Midbrain (tissue), 1 donor: ENCODE results near the gene CLEC18C.
"Not testable (repeated sequence)": the region's sequence is repeated elsewhere in the genome, so short reads cannot be mapped to it uniquely, and the experiment has no call there.

Experiments
- DNase-seq: peaks from one replicate; lab custom pipeline; 2025; lab: John Stamatoyannopoulos, UW

Gene CLEC18C

DNA sequence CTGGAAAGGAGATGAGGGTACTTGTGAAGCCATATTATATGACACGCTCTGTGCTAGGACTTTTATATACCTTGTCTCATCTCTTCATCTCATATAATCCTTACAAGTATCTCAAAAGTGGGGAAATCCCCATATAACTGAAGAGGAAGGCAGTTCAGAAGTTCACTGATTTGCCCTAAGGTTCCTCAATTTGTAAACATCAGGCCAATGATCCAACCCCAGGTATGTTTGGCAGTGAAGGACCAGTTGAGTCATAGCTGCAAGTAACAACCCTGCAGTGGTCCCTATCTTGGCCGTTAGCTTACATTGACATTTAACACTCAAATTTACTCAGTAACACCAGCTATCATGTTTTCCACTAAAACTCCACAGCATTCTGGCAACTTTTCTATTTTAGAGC, 45.0 kb downstream of the CLEC18C start:
- DNase-seq: not testable (repeated sequence)

DNA sequence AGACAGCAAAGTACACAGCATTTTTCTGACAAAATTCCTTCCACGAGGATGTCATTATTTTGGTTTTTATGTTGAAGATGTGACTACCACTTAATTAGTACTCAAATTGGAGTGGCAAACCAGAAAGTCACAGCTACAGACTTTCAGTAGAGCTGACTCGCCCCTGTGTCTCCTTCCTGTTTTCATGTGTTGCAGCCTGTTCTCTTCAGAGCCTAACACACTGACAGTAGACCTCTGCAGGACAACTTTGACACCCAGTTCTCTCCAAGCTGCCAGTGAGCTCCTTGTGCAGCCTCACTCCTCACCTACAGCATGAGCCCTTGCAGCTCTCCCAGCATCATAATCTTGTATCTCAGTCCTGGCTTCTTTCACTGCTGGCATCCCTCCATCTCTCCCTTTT, 49.0 kb downstream of the CLEC18C start:
- DNase-seq: not testable (repeated sequence)

DNA sequence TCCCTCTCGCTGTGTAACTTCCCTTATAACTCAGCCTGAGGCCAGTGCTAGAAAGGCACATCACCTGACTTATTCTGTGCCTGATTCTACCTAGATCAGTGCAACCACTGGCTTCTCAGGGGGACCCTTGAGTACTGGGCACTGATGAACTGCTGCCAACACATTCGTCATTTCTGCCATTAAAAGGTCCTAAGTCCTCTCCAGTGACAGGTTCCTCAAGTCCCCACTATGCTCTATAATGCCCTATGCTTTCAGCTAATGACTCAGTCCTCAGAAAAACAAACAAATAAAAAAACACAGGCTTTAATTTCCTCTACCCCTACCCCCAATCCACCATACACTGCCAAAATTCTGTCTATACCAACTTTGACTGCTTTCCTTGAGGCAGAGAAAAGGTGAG, 49.6 kb downstream of the CLEC18C start:
- not testable (repeated sequence) for DNase-seq

DNA sequence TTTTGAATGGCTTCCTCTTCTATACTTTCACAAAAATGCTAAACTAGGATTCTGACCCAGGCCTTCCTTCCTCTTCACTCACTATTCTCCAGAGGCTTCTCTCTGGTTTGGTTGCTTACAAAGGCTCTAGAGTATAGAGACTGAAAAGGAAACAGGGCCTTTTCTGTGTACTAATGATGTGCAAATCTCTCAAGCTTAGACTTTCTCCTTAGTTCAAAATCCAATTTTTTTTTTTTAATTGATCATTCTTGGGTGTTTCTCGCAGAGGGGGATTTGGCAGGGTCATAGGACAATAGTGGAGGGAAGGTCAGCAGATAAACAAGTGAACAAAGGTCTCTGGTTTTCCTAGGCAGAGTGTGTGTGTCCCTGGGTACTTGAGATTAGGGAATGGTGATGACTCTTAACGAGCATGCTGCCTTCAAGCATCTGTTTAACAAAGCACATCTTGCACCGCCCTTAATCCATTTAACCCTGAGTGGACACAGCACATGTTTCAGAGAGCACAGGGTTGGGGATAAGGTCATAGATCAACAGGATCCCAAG, 50.5 kb downstream of the CLEC18C start:
- DNase-seq: not testable (repeated sequence)

DNA sequence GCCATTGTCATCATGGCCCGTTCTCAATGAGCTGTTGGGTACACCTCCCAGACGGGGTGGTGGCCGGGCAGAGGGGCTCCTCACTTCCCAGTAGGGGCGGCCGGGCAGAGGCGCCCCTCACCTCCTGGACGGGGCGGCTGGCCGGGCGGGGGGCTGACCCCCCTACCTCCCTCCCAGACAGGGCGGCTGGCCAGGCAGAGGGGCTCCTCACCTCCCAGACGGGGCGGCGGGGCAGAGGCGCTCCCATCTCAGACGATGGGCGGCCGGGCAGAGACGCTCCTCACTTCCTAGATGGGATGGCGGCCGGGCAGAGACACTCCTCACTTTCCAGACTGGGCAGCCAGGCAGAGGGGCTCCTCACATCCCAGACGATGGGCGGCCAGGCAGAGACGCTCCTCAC, 51.1 kb downstream of the CLEC18C start:
- DNase-seq: not testable (repeated sequence)

DNA sequence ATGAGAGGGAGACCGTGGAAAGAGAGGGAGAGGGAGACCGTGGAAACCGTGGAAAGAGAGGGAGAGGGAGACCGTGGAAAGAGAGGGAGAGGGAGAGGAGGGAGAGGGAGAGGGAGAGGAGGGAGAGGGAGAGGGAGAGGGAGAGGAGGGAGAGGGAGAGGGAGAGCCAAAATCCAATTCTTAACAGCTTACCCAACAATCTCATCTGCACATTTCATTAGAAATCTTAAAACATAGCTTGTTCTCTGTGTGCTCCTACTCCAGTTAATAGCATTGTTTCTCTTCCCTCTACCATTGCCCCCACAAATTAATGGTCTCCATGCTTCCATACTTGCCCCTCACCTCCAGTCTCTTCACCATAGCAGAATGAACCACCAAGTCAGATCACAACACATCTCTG, 51.8 kb downstream of the CLEC18C start:
- DNase-seq: not testable (repeated sequence)

DNA sequence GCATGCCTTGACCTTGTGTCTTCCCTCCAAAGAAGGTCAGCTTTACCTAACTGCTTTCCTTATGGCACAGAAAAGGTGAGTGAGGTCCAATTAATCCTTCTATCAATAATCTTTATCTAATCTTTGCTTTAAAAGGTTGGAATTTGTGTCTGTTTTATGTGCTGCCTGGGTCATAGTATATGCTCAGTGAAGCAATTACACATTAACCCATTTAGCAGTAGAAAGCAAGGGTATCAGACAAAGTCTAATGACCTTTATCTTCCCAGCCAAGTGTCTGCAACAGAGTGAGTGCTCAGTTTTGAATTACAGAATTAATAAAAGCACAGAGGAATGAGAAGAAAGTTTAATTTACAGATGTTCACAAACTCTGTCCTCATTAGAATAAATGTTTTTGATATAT, 52.4 kb downstream of the CLEC18C start:
- not testable (repeated sequence) for DNase-seq

DNA sequence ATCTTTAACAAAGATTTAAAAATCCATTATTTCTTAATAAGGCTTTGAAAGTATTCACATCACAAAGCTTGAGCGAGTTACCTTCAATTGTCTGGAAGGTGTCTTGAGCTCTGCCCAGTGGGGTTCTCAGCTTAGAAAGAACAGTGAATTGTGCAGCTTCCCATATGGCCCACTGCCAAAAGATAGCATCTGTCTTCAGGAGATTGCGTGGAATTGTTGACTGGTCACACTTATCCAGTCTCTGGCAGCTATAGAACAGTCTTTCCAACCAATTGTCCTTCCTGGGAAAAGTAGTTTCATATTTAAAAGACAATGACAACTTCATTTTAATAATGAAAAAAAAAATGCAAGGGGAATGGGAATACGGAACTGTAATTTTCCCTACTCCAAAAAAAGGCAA, 58.2 kb downstream of the CLEC18C start:
- DNase-seq: not testable (repeated sequence)
